HG02623 (cell line): ENCODE data around the gene EBPL.
"Not testable (repeated sequence)": the region's sequence is repeated elsewhere in the genome, so short reads cannot be mapped to it uniquely, and the experiment has no call there.

Experiments used
- ATAC-seq: cut with Tn5 transposase; IDR thresholded peaks from one replicate; pipeline ENCODE4 v1.9.1; 2021; ENCODE audit warnings: moderate library complexity; ENCODE audit not compliant: unreplicated experiment

EBPL gene

DNA sequence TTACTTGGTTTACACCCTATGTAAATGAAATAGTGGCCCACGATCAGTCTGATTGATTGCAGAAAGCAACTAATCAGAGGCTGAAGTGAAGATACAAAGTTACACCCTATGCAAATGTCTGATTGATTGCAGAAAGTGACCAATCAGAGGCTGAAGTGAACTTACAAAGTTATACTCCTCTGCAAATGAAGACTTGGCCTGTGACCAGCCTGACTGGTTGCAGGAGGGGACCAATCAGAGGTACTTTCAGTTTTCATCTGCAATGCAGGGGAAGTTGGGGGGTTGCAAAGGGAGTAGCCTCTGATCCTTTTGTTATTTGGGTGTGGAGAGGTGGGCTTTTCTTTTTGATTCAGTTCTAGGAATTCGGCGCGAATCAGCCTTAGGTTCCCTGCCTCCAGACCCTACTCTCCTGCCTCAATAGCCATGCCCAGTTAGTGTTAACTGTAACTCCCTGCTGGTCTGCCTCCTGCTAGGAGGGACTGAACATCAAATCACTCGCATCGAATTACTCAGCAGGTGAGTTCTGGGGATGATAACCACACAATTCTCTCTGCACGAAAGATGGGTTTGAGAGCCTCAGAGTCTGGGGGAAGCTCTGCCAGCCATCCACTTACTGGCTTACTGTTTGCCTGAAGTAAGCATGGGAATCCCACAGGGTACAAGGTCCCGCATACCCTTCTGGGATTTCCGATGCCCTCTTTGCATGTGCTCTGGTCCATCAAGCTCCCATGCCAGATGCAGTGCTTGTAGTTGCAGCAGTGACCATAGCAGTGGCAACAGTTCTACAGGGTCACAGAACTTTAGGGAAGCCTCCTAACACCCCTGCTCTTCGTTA is 55.5 kb downstream of the EBPL start:
- no peak for ATAC-seq

DNA sequence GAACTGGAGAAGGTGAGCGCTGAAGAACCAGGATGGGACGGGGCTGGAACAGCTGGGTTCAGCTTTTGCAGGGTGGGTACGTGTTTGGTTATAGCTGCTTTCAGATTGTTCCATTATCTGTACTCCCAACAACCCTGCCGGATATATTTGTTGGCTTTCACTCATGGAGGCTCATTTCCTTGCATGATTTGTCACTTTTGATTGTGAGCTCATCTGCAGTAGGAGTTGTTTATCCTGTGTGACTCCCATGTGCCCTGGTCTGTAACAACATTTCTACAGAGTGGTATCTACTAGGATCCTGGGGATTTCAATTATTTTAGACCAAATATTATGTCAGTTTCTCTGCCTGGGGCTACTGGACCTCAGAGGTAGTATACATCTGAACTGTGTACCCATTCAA is 57.6 kb downstream of the EBPL start:
- no peak for ATAC-seq

DNA sequence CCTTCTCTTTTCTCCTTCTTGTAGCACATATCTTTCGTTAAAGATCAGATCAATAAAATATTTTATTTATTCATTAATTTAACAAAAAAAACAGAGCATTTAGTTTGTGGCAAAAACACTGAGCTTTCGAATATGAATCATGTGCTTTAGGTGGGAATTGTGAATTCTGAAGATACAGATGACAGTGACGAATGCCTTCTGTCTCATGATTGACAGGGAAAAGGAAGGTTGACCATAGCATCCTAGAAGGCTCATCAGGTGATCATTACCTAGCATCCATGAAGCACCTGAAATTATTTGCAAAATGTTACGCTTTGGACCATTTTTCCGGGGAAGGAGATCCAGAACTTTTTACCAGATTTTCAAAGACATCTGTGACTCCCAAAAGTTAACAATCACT is 59.1 kb downstream of the EBPL start:
- no peak for ATAC-seq

DNA sequence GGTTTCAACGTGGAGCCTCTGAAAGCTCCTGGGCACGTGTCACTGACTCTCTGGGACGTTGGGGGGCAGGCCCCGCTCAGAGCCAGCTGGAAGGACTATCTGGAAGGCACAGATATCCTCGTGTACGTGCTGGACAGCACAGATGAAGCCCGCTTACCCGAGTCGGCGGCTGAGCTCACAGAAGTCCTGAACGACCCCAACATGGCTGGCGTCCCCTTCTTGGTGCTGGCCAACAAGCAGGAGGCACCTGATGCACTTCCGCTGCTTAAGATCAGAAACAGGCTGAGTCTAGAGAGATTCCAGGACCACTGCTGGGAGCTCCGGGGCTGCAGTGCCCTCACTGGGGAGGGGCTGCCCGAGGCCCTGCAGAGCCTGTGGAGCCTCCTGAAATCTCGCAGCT is 60.7 kb downstream of the EBPL start:
- ATAC-seq = no peak

DNA sequence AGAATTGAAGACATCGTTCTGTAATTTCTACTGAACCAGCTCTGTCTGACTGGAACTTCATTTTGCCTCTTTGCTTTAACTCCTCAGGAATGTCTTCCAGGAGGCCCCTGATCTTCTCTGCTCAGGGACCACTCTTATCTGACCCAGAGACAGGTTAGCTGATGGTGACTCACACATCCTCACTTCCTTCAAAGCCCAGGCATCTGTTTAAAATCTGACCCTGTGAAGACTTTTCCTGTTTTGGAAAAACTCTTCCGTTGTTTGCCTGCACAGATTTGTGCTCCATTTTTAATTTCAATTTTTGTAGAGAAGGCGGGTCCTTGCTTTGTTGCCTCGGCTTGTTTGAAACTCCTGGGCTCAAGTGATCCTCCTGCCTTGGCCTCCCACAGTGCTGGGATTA is 61.3 kb downstream of the EBPL start:
- ATAC-seq = no peak

DNA sequence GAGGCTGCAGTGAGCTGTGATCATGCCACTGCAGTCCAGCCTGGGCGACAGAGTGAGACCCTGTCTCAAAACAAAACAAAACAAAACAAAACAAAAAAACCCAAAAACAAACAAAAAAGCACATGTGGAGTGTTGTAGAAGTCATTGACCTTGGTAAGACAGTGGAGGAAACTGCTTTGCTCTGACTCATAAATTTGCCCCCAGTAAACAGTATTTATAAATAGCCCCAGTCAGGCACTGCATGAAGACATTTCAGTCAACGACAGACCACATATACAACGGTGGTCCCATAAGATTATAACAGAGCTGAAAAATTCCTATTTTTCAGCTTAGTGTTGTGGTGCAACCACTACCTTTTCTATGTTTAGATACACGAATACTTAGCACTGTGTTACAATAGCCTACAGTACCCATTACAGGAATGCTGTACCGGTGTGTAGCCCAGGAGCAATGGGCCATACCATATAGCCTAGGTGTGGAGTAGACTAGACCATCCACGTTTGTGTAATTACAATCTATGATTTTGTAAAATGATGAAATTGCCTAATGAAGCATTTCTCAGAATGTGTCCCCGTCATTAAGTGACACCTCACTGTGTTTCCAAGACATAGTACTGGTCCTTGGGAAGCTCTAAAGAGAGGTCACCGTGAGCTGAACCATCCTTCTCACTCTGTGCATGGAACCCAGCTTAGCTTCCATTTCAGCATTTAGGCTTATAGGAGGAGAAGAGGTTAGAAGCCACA is 61.9 kb downstream of the EBPL start:
- ATAC-seq = no peak

DNA sequence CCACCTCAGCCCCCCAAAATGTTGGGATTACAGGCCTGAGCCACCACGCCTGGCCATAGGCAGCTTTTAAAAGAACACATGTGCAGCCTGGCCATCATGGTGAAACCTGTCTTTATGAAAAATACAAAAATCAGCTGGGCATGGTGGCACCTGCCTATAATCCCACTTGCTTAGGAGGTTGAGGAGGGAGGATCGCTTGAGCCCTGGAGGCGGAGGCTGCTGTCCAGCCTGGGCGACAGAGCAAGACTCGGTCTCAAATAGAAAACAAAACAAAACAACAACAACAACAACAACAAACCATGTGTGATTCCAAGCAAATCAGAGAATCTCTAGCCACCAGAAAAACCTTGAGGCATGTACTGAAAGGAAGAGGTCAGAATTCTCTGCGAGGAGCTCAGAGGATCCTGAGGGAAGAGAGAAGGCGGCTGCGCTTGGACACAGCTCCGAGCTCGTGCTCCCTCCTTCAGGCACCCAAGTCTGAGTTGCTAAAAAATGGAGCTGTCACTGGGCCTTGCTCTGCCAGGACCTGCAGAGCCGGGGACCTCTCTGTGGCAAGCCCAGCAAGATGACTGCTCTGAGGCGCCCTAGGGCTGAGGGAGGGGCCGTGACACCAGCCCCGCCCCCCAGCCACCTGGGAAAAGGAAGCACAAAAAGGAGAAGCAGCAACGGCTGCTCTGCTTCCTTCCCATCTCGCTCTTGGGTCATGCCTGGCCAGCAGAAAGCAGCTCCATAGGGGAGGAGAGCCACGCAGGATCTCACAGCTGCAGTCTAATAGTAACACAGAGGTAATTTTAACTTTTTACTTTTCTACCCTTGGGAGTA is 63.2 kb downstream of the EBPL start, which contains the start of gene ARL11:
Gene ARL11, plus strand, starts transcription at position 677 of the 822 bp plus-strand sequence. CDS start 1,941 bp downstream, outside the sequence.
- ATAC-seq = peak; percentile 94

DNA sequence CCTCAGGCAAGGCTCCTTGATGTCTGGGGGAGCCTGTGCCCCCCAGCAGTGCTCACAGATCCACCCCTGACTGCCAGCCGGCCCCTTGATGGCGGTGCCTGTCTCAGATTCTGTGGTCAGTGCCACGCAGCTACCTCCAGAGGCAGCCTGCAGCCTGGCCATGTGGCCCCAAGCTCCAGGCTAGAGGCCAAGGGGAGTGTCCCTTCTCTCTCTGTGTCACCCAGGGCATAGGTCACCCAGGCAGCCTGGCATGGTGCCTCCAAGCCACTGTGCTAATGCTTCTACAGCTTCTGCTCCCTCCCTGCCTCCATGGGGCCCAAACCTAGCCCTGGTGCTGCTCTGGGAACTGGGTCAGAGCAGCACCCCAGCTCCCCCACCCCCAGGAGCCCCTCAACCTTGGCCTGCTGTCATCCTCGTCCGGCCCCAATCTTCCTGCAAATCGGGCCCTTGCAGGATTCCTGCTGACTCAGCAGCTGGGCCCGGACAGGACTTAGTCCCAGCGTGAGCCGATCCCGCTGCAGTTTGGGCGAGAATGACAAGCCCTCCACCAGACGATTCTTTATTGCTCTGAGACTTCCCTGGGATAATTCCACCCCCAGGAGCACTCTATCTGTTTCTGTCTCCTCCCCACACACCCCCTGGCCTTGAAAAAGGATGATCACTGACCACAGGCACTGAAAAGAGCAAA is 65.8 kb downstream of the EBPL start:
- ATAC-seq = no peak

DNA sequence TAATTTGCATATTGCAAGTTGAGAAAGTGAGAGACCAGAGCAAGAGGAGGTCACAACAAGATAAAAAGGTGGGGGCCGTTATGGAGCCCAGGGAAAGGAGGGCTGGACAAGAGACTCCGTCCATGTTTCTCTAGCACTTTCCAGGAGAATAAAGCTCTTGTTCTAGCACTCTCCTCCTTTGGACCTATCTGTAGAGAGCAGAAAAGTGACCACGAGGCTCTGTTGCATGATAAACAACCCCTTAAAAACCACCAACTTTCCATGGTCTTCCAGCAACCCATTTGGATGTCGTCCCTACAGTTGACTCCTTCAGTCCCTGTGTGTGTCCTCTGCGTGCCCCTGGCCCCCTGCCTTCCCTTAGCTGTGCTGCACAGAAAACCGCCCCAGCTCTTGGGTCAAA is 67.1 kb downstream of the EBPL start:
- ATAC-seq = no peak

DNA sequence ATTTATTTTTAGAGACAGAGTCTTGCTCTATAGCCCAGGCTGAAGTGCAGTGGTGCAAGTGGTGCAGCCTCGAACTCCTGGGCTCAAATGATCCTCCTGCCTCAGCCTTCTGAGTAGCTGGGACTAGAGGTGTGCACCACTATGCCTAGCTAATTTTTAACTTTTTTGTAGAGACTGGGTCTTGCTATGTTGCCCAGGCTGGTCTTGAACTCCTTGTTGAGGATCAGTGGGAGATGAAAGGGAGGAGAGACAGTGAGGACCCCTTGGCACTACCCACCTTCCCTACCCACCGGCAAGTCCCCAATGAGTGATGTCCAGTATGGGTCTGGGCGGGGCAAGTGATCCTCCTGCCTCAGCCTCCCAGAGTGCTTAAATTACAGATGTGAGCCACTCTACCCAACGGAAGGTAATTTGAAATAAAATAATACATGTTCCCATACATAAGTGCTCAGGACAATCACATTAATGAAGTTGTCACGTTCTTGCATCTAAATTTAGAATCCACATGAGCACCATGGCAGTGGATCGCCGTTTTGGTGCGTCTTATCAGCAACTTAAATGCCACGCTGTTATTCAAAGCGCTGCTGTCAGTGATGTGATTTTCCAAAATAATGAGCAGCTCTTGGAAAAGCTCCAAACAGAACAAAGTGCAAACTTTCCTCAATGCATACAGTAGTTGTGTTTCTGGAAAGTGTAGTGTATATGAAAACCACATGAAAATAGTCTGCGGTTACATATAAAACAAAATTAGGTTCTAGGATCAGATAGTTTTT is 68.9 kb downstream of the EBPL start:
- ATAC-seq = no peak

DNA sequence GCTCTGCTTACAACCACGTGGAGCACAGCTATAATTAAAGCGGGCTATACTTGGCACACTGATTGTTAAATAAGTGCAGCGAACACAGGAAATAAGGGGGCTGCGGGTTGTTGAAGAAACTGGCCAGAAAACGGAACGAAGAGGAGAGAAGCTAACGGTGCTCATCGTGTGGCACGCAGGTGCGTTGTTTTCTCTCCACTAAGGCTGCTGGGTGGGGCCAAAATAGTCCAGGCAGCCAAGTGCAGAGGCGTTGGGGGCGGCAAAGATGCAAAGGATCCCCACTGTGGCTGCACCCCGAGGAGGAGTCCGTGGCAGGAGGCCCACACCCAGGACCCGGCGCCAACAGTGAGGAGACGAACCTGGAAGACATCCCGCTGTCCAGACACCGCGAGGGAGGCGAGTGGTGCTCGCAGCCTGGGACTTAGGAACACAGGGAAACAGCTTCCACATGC is 71.1 kb downstream of the EBPL start:
- ATAC-seq = no peak

DNA sequence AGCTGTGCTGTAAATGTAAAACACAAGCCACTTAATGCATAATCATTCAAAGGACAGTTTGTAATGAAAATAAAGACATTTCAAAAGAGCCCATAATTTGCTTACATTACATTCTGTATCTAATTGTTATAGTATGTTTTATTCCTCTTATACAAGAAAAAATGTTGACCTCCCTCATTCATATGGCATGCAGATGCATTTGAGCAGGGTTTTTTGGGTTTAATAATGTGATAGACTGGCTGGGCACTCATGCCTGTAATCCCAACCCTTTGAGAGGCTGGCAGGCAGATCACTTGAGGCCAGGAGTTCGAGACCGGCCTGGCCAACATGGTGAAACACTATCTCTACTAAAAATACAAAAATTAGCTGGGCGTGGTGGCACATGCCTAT is 74.6 kb downstream of the EBPL start:
- ATAC-seq = no peak

DNA sequence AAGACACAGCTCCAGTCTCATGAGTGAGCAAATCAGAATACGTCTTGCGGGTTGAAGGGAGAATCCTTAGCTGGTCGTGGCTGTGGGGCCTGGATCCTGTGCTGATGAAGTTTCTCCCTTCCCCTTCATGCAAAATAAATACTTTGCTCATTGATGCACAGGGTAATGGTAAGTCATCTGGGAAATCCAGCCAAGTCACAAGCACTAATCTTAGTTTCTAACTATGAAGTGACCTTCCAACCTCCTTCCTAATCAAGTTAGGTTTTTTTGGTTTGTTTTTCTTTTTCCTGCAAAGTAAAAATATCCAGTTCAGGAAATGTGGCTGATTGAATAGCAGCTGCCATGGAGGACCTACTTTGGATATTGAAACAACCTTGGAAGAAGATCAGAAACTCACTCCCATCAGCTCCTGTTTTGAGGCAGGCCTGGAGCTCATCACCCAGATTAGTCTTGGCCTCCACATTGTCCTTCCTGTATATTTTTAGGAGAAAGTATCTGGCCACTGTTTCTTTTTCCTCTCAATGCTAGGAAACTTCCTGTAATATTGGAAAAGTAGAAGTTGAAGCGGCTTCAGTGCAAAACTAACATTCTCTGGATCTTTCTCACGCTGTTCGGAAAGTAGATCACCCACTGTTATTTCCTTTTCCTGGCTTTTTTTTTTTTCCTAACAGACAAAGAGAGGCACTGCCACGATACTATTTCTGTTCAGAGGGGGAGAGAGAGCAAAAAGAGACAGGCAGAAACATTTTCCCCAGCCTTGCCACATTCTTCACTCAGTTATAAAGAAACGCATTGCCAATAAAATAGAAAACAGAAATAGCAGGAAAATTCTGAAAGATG is 75.2 kb downstream of the EBPL start:
- no peak for ATAC-seq

DNA sequence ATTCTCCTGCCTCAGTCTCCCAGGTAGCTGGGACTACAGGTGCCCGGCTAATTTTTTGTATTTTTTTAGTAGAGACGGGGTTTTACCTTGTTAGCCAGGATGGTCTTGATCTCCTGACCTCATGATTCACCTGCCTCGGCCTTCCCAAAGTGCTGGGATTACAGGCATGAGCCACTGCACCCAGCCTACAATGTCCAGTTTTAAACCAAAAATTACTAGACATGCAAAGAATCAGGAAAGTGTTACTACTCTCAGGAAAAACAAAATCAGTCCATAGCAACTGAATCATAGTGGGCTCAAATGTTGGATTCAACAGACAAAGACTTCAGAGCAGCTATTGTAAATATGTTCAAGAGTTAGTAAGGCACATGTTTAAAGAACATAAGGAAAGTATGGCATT is 79.2 kb downstream of the EBPL start:
- not testable (repeated sequence) for ATAC-seq
